HCT116 (cell line): ENCODE data around the gene TRPM3. TPM values are rescaled to one million over a fixed set of nuclear protein-coding genes. Genes with fewer than 3 reads are reported as not detected.

Experiments used
- ATAC-seq: fragments of 200-7000 bp; cut with Tn5 transposase; 2 replicates; pipeline ENCODE4 v1.9.1; 2020; ENCODE audit warnings: mild to moderate bottlenecking, moderate library complexity
- BruUV-seq: library from RNA; stranded (reverse); fragments of 400-500 nt; replicated peaks from 2 replicates; lab custom pipeline; 2021; lab: Mats Ljungman, UMichigan
- CTCF ChIA-PET: fragments of 300-600 bp; sonication (Branson Sonifier 250); formaldehyde crosslinking; loops from one replicate; lab custom pipeline; 2021; ENCODE audit warnings: antibody characterized with exemption; lab: Charles Lee
- POLR2A ChIA-PET: fragments of 300-600, 350-600 bp; sonication (Branson Sonifier 250); formaldehyde crosslinking; loops from one replicate; lab custom pipeline; 2021; ENCODE audit warnings: antibody characterized with exemption; lab: Charles Lee
- RAD21 ChIA-PET, 2 experiments: fragments of 300-600 bp; sonication (Branson Sonifier 250); formaldehyde crosslinking; loops; one replicate each; lab custom pipeline; 2023; ENCODE audit warnings: low total read pairs in 2 of 2; ENCODE audit not compliant: uncharacterized antibody in 2 of 2, unreplicated experiment in 2 of 2, low non-redundant PET in 1 of 2; lab: Charles Lee
- DNase-seq: peaks from one replicate; pipeline ENCODE4 v3.0.0-alpha.2; 2010; ENCODE audit warnings: low read depth, low spot score
- H2AFZ ChIP-seq: fragments of 200-600 bp; shearing (Covaris generic), sonication (generic); 2 replicates; pipeline ENCODE4 v1.6.1; 2017; ENCODE audit warnings: low read depth, mixed run types, mixed read lengths, antibody characterized with exemption, low read length; ENCODE audit not compliant: poor library complexity, severe bottlenecking
- H3K27ac ChIP-seq: 2 replicates; pipeline ENCODE4 v1.5.1; 2012; ENCODE audit warnings: low read depth, low read length
- H3K27me3 ChIP-seq: fragments of 200-600 bp; sonication (generic); 2 replicates; pipeline ENCODE4 v1.6.1; 2016; ENCODE audit warnings: mixed run types, low read length, mixed read lengths; ENCODE audit not compliant: insufficient read depth
- H3K36me3 ChIP-seq, 2 experiments: fragments of 200-500 bp in 1 of 2; fragments of 200-600 bp in 1 of 2; sonication (Bioruptor generic) in 1 of 2; sonication (generic) in 1 of 2; 2 replicates each; pipeline versions ENCODE4 v1.5.1 to v1.6.1; 2014 to 2016; ENCODE audit warnings: low read length in 2 of 2, inconsistent platforms in 1 of 2, mixed read lengths in 1 of 2, mixed run types in 1 of 2; ENCODE audit not compliant: insufficient read depth in 2 of 2, control insufficient read depth in 1 of 2
- H3K4me1 ChIP-seq, 2 experiments: fragments of 200-600 bp in 1 of 2; sonication (generic) in 1 of 2; 2 replicates each; pipeline versions ENCODE4 v1.5.1 to v1.6.1; 2012 to 2017; ENCODE audit warnings: low read length in 2 of 2, inconsistent platforms in 1 of 2, mild to moderate bottlenecking in 1 of 2, mixed read lengths in 1 of 2, mixed run types in 1 of 2, moderate library complexity in 1 of 2; ENCODE audit not compliant: insufficient read depth in 2 of 2, control insufficient read depth in 1 of 2
- H3K4me2 ChIP-seq: fragments of 200-600 bp; sonication (generic); 2 replicates; pipeline ENCODE4 v1.6.1; 2017; ENCODE audit warnings: mixed run types, low read length, mixed read lengths
- H3K4me3 ChIP-seq, 2 experiments: fragments of 200-600 bp in 1 of 2; sonication (generic) in 1 of 2; replicated peaks in 1 of 2; 2 replicates each; pipeline ENCODE4 v1.5.1; 2011 to 2016; ENCODE audit warnings: low read length in 2 of 2, control low read depth in 1 of 2, low read depth in 1 of 2, mild to moderate bottlenecking in 1 of 2, mixed read lengths in 1 of 2, mixed run types in 1 of 2
- H3K79me2 ChIP-seq: fragments of 200-600 bp; sonication (generic); 2 replicates; pipeline ENCODE4 v1.6.1; 2017; ENCODE audit warnings: mild to moderate bottlenecking, mixed run types, low read length, moderate library complexity, mixed read lengths; ENCODE audit not compliant: insufficient read depth
- H3K9ac ChIP-seq: fragments of 200-600 bp; sonication (generic); 2 replicates; pipeline ENCODE4 v1.6.1; 2016; ENCODE audit warnings: low read length, mixed read lengths
- H3K9me2 ChIP-seq: fragments of 200-600 bp; sonication (generic), shearing (Covaris generic); 2 replicates; pipeline ENCODE4 v1.6.1; 2017; ENCODE audit warnings: mixed run types, mild to moderate bottlenecking, moderate library complexity; ENCODE audit not compliant: insufficient read depth
- H3K9me3 ChIP-seq, 2 experiments: fragments of 200-500 bp in 1 of 2; fragments of 200-600 bp in 1 of 2; sonication (Bioruptor generic) in 1 of 2; sonication (generic) in 1 of 2; 2 replicates each; pipeline ENCODE4 v1.6.1; 2014 to 2017; ENCODE audit warnings: low read length in 2 of 2, mixed read lengths in 2 of 2, inconsistent platforms in 1 of 2, low read depth in 1 of 2, mild to moderate bottlenecking in 1 of 2, mixed run types in 1 of 2, moderate library complexity in 1 of 2; ENCODE audit not compliant: control insufficient read depth in 1 of 2, insufficient read depth in 1 of 2
- H4K20me1 ChIP-seq: fragments of 200-600 bp; sonication (generic), shearing (Covaris generic); 2 replicates; pipeline ENCODE4 v1.6.1; 2017; ENCODE audit warnings: mixed run types, mild to moderate bottlenecking, moderate library complexity; ENCODE audit not compliant: insufficient read depth
- ATF3 ChIP-seq: IDR thresholded peaks from 2 replicates; pipeline ENCODE4 v1.6.1; 2012
- CEBPB ChIP-seq: IDR thresholded peaks from 2 replicates; pipeline ENCODE4 v1.6.1; 2012; ENCODE audit warnings: low read depth
- CTCF ChIP-seq, 3 experiments: fragments of 200-600 bp in 1 of 3; sonication (generic) in 1 of 3; IDR thresholded peaks in 2 of 3; conservative IDR thresholded peaks in 1 of 3; 2 replicates each; pipeline ENCODE4 v1.5.1; 2012 to 2017; ENCODE audit warnings: low read depth in 2 of 3, low read length in 2 of 3, antibody characterized with exemption in 1 of 3, borderline replicate concordance in 1 of 3, control low read depth in 1 of 3, mild to moderate bottlenecking in 1 of 3, mixed read lengths in 1 of 3, mixed run types in 1 of 3, moderate library complexity in 1 of 3; ENCODE audit not compliant: insufficient read depth in 1 of 3
- EGR1 ChIP-seq: IDR thresholded peaks from 2 replicates; pipeline ENCODE4 v1.6.1; 2012; ENCODE audit warnings: low read depth
- EZH2phosphoT487 ChIP-seq: fragments of 200-600 bp; IDR thresholded peaks from 2 replicates; pipeline ENCODE4 v1.6.1; 2018; ENCODE audit warnings: antibody characterized with exemption, borderline replicate concordance
- FOSL1 ChIP-seq: IDR thresholded peaks from 2 replicates; pipeline ENCODE4 v1.6.1; 2012; ENCODE audit warnings: low read depth
- MAX ChIP-seq: IDR thresholded peaks from 2 replicates; pipeline ENCODE4 v1.6.1; 2012
- POLR2A ChIP-seq: IDR thresholded peaks from 2 replicates; pipeline ENCODE4 v1.7.0; 2011; ENCODE audit warnings: borderline replicate concordance; ENCODE audit not compliant: insufficient read depth, insufficient read length; ENCODE audit errors: extremely low read depth
- POLR2AphosphoS5 ChIP-seq: IDR thresholded peaks from 2 replicates; pipeline ENCODE4 v1.6.1; 2011; ENCODE audit warnings: mild to moderate bottlenecking, low read depth, low read length, moderate library complexity
- SP1 ChIP-seq: IDR thresholded peaks from 2 replicates; pipeline ENCODE4 v1.6.1; 2012; ENCODE audit warnings: low read depth
- ZBTB33 ChIP-seq: IDR thresholded peaks from 2 replicates; pipeline ENCODE4 v1.6.1; 2011; ENCODE audit warnings: mild to moderate bottlenecking, low read length, moderate library complexity; ENCODE audit not compliant: insufficient replicate concordance; ENCODE audit errors: extremely low read depth
- intact Hi-C: fragments of 100-400 bp; cut with micrococcal nuclease; formaldehyde crosslinking; loops from 2 replicates; pipeline ENCODE4 v1.10.0; 2022
- total RNA-seq: library from RNA; stranded (reverse); gene quantifications from one replicate; pipeline ENCODE4 v1.2.1, GENCODE V29; 2021; ENCODE audit not compliant: unreplicated experiment

TRPM3 gene
- total RNA-seq, 1 experiment from 2014 or later, result not detected

GRCh38 chr9:70554881-70555280 is 566.5 kb downstream of the TRPM3 start:
- Histone ChIP-seq H3K4me2 (no peak overlapping the region), H3K36me3 (no peaks in the 10 kb centered on the region), H3K4me3 (no peak overlapping the region), H3K27ac (no peak overlapping the region), H3K4me1 (no peaks in the 10 kb centered on the region), H4K20me1 (no peaks in the 10 kb centered on the region), H3K9ac (no peak overlapping the region), H3K9me3 (no peaks in the 10 kb centered on the region), H3K27me3 (no peaks in the 10 kb centered on the region), H2AFZ (no peak overlapping the region), H3K9me2 (no peaks in the 10 kb centered on the region), H3K79me2 (no peaks in the 10 kb centered on the region)
- ChIA-PET RAD21 (no interaction called here), CTCF (no interaction called here), POLR2A (no interaction called here)
- no peak for ATAC-seq
- TF ChIP-seq FOSL1 (no peak), CTCF (IDR thresholded peaks at IDR 0.05 in 2 of 3, conservative IDR thresholded peaks at IDR 0.05 in 1 of 3; ENCODE audit: borderline replicate concordance in 1 of 3, insufficient read depth in 1 of 3, low read depth in 2 of 3, low read length in 2 of 3) (no peak), POLR2AphosphoS5 (no peak), ZBTB33 (no peak), MAX (no peak), EZH2phosphoT487 (no peak), ATF3 (no peak), SP1 (no peak), POLR2A (no peak), EGR1 (no peak), CEBPB (no peak)
- no peak for DNase-seq
- no TSS peak for BruUV-seq
- intact Hi-C loops, result no loop called here
